ENCODE measurements around the gene AKT1S1. TPM values are rescaled to one million over a fixed set of nuclear protein-coding genes. Genes with fewer than 3 reads are reported as not detected.

The AKT1S1 gene
- total RNA-seq, 1 experiment from 2014 or later: 14.8 TPM

GRCh38 chr19:49907745-49908446 is 30.7 kb upstream of the AKT1S1 start:
- no peak for DNase-seq (ENCODE audit: low read depth)

GRCh38 chr19:49906879-49907564 is 29.9 kb upstream of the AKT1S1 start:
- no peak for DNase-seq (ENCODE audit: low read depth)

GRCh38 chr19:49904136-49904535 is 27.0 kb upstream of the AKT1S1 start:
- no peak for DNase-seq (ENCODE audit: low read depth)

GRCh38 chr19:49896863-49897621 is 19.9 kb upstream of the AKT1S1 start, which contains the start of gene IL4I1:
Gene IL4I1 (minus strand): TSS chr19:49896887. CDS start chr19:49896160, 727 bp downstream.
- peak; percentile 74 for DNase-seq (ENCODE audit: low read depth)

- no peak for DNase-seq (ENCODE audit: low read depth)
Observed at GRCh38 chr19:49895566-49896297, 18.6 kb upstream of the AKT1S1 start.

GRCh38 chr19:49894879-49895565 is 17.9 kb upstream of the AKT1S1 start:
- DNase-seq (ENCODE audit: low read depth): no peak

GRCh38 chr19:49894011-49894664 is 17.0 kb upstream of the AKT1S1 start:
- no peak for DNase-seq (ENCODE audit: low read depth)

- no peak for DNase-seq (ENCODE audit: low read depth)
Observed at GRCh38 chr19:49892716-49893115, 15.6 kb upstream of the AKT1S1 start.

- no peak for DNase-seq (ENCODE audit: low read depth)
Observed at GRCh38 chr19:49891393-49891792, 14.2 kb upstream of the AKT1S1 start.

GRCh38 chr19:49890349-49891311 is 13.5 kb upstream of the AKT1S1 start:
- no peak for DNase-seq (ENCODE audit: low read depth)

GRCh38 chr19:49889687-49890348 is 12.7 kb upstream of the AKT1S1 start:
- no peak for DNase-seq (ENCODE audit: low read depth)

- peak; percentile 17 for DNase-seq (ENCODE audit: low read depth)
Observed at GRCh38 chr19:49889038-49889686, 12.0 kb upstream of the AKT1S1 start.

GRCh38 chr19:49888510-49888824 is 11.3 kb upstream of the AKT1S1 start:
- no peak for DNase-seq (ENCODE audit: low read depth)

- DNase-seq (ENCODE audit: low read depth): no peak
Observed at GRCh38 chr19:49887665-49888509, 10.7 kb upstream of the AKT1S1 start.

- no peak for DNase-seq (ENCODE audit: low read depth)
Observed at GRCh38 chr19:49887037-49887664, 10.0 kb upstream of the AKT1S1 start.

GRCh38 chr19:49884760-49885159 is 7.6 kb upstream of the AKT1S1 start:
- no peak for DNase-seq (ENCODE audit: low read depth)

- DNase-seq (ENCODE audit: low read depth): no peak
Observed at GRCh38 chr19:49884109-49884508, 7.0 kb upstream of the AKT1S1 start.

Data from M059J (cell line).